ENCODE measurements around the gene NACC2. TPM values are rescaled to one million over a fixed set of nuclear protein-coding genes. Genes with fewer than 3 reads are reported as not detected.

NACC2 gene
- total and polyA plus RNA-seq, 2 of the 8 experiments (the other 6 are each of a cell fraction or from before 2014, with no cell fraction given) = 8.3 to 14.0 TPM

- Histone ChIP-seq H3K56ac (replicated peaks; ENCODE audit: insufficient read length, low read depth, low read length) (no peak overlapping the region), H3K4me1 (replicated peaks in 1 of 4; ENCODE audit: control insufficient read depth in 3 of 4, insufficient read depth in 4 of 4, low read length in 3 of 4) (peaks cover 0 to 23% (median 14%) of the 10 kb centered on the region in 4 experiments; a peak in 6 of 7 replicates), H3K18ac (ENCODE audit: extremely low read depth, low read length) (peak overlapping the region; percentile 87), H4K8ac (ENCODE audit: extremely low read depth, insufficient read depth, low read length) (no peak overlapping the region), H3K4me3 (ENCODE audit: extremely low read depth in 1 of 4, insufficient read depth in 2 of 4, low read depth in 3 of 4, low read length in 4 of 4) (peak overlapping the region in 2 of 4 experiments; percentile 11 to 65; a peak in 3 of 8 replicates), H3K23ac (ENCODE audit: insufficient read length) (no peak overlapping the region), H3K79me2 (ENCODE audit: control insufficient read depth in 1 of 2, insufficient read depth in 2 of 2, low read length in 2 of 2) (no peaks in the 10 kb centered on the region), H3K9ac (replicated peaks in 1 of 4; ENCODE audit: extremely low read depth in 1 of 4, low read depth in 3 of 4, low read length in 3 of 4) (no peak overlapping the region), H3K36me3 (ENCODE audit: control insufficient read depth in 2 of 4, insufficient read depth in 4 of 4, low read length in 3 of 4) (no peaks in the 10 kb centered on the region), H2BK5ac (ENCODE audit: low read depth, low read length) (no peak overlapping the region), H3K9me3 (ENCODE audit: insufficient read depth in 2 of 2, low read depth in 1 of 2, low read length in 1 of 2) (no peaks in the 10 kb centered on the region), H2AFZ (ENCODE audit: low read length) (no peak overlapping the region), H3K14ac (ENCODE audit: insufficient read length) (no peak overlapping the region), H4K91ac (replicated peaks; ENCODE audit: insufficient read length, low read length) (no peak overlapping the region), H2BK12ac (ENCODE audit: low read depth, low read length) (peak overlapping the region; percentile 75; the same call in 1 of the 2 replicates), H3K27ac (ENCODE audit: low read depth, low read length) (no peak overlapping the region), H2BK20ac (ENCODE audit: low read length) (no peak overlapping the region), H3K23me2 (ENCODE audit: low read depth, low read length) (peaks cover 4% of the 10 kb centered on the region; the same call in 1 of the 2 replicates), H2BK120ac (replicated peaks; ENCODE audit: low read depth, low read length) (no peak overlapping the region), H4K5ac (ENCODE audit: insufficient read length, low read depth, low read length) (no peak overlapping the region), H4K20me1 (replicated peaks in 1 of 2; ENCODE audit: control insufficient read depth in 1 of 2, insufficient read depth in 2 of 2, low read length in 2 of 2) (no peaks in the 10 kb centered on the region), H3K79me1 (ENCODE audit: low read depth, low read length) (no peaks in the 10 kb centered on the region), H2BK15ac (ENCODE audit: low read length) (0 out of 2 replicates have a peak overlapping the region, but pooled peaks have one; percentile 61), H3K4me2 (ENCODE audit: insufficient read depth in 1 of 2, low read depth in 2 of 2, low read length in 2 of 2) (peak overlapping the region; percentile 34 to 69), H2AK5ac (ENCODE audit: low read depth, low read length) (no peak overlapping the region), H3K27me3 (replicated peaks in 1 of 4; ENCODE audit: control insufficient read depth in 3 of 4, extremely low read depth in 1 of 4, insufficient read depth in 3 of 4, low read length in 3 of 4) (peaks cover 4 to 29% (median 22%) of the 10 kb centered on the region in 4 experiments; a peak in 6 of 7 replicates), H3K4ac (replicated peaks; ENCODE audit: insufficient read length, low read depth, low read length) (no peak overlapping the region)
- DNase-seq (ENCODE audit: low read depth in 1 of 2, low spot score in 2 of 2) = no peak
- TF ChIP-seq SUZ12 (IDR thresholded peaks at IDR 0.05; ENCODE audit: low read length) (peak; percentile 25; the same call in 1 of the 2 replicates), JUND (IDR thresholded peaks at IDR 0.05; ENCODE audit: low read length) (no peak)
- FAIRE-seq = no peak
- ChIA-PET POLR2A (ENCODE audit: partially characterized antibody) (interaction anchor here (0.6 to 1.3 kb wide), 3 partner anchors 16 to 1870 kb away, joined by 3 read pairs; no protein-coding TSS in a partner anchor), CTCF (ENCODE audit: partially characterized antibody) (interaction anchor here (0.7 to 2.3 kb wide), 11 partner anchors 10 to 167 kb away, joined by 3 to 10 read pairs (median 4); no protein-coding TSS in a partner anchor)
- 69% methylated on average over 18 of the region's 18 CpGs; no CpG with 5 or more reads in 1 of the 2 experiments for WGBS, 2 experiments (ENCODE audit: extremely low coverage in 1 of 2, insufficient coverage in 1 of 2, insufficient read length in 1 of 2, insufficient replicate concordance in 2 of 2, low coverage in 1 of 2, low lambda C conversion rate in 2 of 2, missing lambda C conversion rate in 1 of 2)
Observed at GRCh38 chr9:136133959-136134484, 38.9 kb upstream of the NACC2 start.
